ENCODE results near the gene PTPRG. TPM values are rescaled to one million over a fixed set of nuclear protein-coding genes. Genes with fewer than 3 reads are reported as not detected.

Gene PTPRG
- total and polyA plus RNA-seq, 2 donors (not counting 3 experiments of a cell fraction or from before 2014, with no cell fraction given): 8.9 to 39.1 TPM

DNA sequence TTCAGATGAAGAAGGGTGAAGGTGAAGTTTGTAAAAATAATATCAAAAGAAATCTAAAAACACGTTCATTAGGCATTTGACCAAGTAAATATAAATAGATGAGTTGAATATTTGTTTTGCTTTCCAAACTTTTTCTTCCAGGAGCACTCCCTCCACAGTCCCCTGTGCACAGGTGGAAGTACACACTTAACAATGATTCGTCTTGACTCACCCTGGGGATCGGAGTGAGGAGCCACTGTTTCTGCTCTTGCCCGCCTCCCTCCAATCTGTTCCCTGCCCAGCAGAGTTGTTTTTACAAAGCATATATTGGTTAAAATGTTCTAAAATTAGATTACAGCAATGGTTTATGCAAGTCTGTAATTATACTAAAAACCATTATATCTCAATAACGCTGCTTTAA is 175.1 kb downstream of the PTPRG start:
- no peak overlapping the region for H2AFZ ChIP-seq (ENCODE audit: low read depth, low read length)
- H3K36me3 ChIP-seq (ENCODE audit: control insufficient read depth in 2 of 2, extremely low read depth in 1 of 2, insufficient read depth in 2 of 2, low read length in 2 of 2): no peaks in the 10 kb centered on the region
- H3K27me3 ChIP-seq (ENCODE audit: control insufficient read depth in 2 of 2, insufficient read depth in 2 of 2, low read length in 2 of 2): no peaks in the 10 kb centered on the region
- H3K4me1 ChIP-seq (ENCODE audit: control insufficient read depth, extremely low read depth, insufficient read depth, low read length): no peaks in the 10 kb centered on the region
- no peak overlapping the region for H3K9ac ChIP-seq (replicated peaks; ENCODE audit: extremely low read depth, insufficient read depth, low read length)
- no peaks in the 10 kb centered on the region for H3K79me2 ChIP-seq (ENCODE audit: control insufficient read depth, insufficient read depth, low read length)
- no peaks in the 10 kb centered on the region for H3K9me3 ChIP-seq (replicated peaks; ENCODE audit: control insufficient read depth, insufficient read depth, low read length)
- dilution Hi-C loops (cut with MboI; ENCODE audit: extremely low pct_ligation_motif_present, low sequenced_read_pairs) (no loop called here), intact Hi-C loops (cut with micrococcal nuclease) (no loop called here)
- H3K27ac ChIP-seq (ENCODE audit: insufficient read depth, low read depth, low read length): no peak overlapping the region
- H3K4me3 ChIP-seq (replicated peaks in 1 of 3; ENCODE audit: insufficient read depth in 1 of 3, low read depth in 1 of 3, low read length in 3 of 3): no peak overlapping the region
- FAIRE-seq: no peak
- DNase-seq (ENCODE audit: low read depth, low spot score): no peak
- BruUV-seq (replicated peaks): no TSS peak
- H3K4me2 ChIP-seq (ENCODE audit: insufficient read depth, low read length): no peak overlapping the region
- ChIA-PET CTCF (no interaction called here), POLR2A (no interaction called here)
- no peaks in the 10 kb centered on the region for H3K9me1 ChIP-seq (replicated peaks; ENCODE audit: control insufficient read depth, extremely low read depth, insufficient read depth, low read length)
- TF ChIP-seq FOS (IDR thresholded peaks at IDR 0.05; ENCODE audit: borderline replicate concordance, insufficient read depth, low read length): no peak
- H4K20me1 ChIP-seq (replicated peaks; ENCODE audit: control insufficient read depth, extremely low read depth, insufficient read depth, low read length): no peaks in the 10 kb centered on the region

GRCh38 chr3:61739640-61740039 is 178.3 kb downstream of the PTPRG start:
- H2AFZ ChIP-seq (ENCODE audit: low read depth, low read length): no peak overlapping the region
- H3K27me3 ChIP-seq (ENCODE audit: control insufficient read depth in 2 of 2, insufficient read depth in 2 of 2, low read length in 2 of 2): no peaks in the 10 kb centered on the region
- no peak overlapping the region for H3K27ac ChIP-seq (ENCODE audit: insufficient read depth, low read depth, low read length)
- no peaks in the 10 kb centered on the region for H3K79me2 ChIP-seq (ENCODE audit: control insufficient read depth, insufficient read depth, low read length)
- H3K4me3 ChIP-seq (replicated peaks in 1 of 3; ENCODE audit: insufficient read depth in 1 of 3, low read depth in 1 of 3, low read length in 3 of 3): no peak overlapping the region
- CTCF ChIA-PET: no interaction called here
- no peaks in the 10 kb centered on the region for H3K9me3 ChIP-seq (replicated peaks; ENCODE audit: control insufficient read depth, insufficient read depth, low read length)
- no peaks in the 10 kb centered on the region for H4K20me1 ChIP-seq (replicated peaks; ENCODE audit: control insufficient read depth, extremely low read depth, insufficient read depth, low read length)
- H3K4me2 ChIP-seq (ENCODE audit: insufficient read depth, low read length): no peak overlapping the region
- intact Hi-C loops (cut with micrococcal nuclease) (no loop called here), dilution Hi-C loops (cut with MboI; ENCODE audit: extremely low pct_ligation_motif_present, low sequenced_read_pairs) (no loop called here)
- no peaks in the 10 kb centered on the region for H3K9me1 ChIP-seq (replicated peaks; ENCODE audit: control insufficient read depth, extremely low read depth, insufficient read depth, low read length)
- FAIRE-seq: no peak
- H3K9ac ChIP-seq (replicated peaks; ENCODE audit: extremely low read depth, insufficient read depth, low read length): no peak overlapping the region
- POLR2A ChIA-PET: no interaction called here
- TF ChIP-seq, protein P1, sequence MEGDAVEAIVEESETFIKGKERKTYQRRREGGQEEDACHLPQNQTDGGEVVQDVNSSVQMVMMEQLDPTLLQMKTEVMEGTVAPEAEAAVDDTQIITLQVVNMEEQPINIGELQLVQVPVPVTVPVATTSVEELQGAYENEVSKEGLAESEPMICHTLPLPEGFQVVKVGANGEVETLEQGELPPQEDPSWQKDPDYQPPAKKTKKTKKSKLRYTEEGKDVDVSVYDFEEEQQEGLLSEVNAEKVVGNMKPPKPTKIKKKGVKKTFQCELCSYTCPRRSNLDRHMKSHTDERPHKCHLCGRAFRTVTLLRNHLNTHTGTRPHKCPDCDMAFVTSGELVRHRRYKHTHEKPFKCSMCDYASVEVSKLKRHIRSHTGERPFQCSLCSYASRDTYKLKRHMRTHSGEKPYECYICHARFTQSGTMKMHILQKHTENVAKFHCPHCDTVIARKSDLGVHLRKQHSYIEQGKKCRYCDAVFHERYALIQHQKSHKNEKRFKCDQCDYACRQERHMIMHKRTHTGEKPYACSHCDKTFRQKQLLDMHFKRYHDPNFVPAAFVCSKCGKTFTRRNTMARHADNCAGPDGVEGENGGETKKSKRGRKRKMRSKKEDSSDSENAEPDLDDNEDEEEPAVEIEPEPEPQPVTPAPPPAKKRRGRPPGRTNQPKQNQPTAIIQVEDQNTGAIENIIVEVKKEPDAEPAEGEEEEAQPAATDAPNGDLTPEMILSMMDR (IDR thresholded peaks at IDR 0.05; ENCODE audit: extremely low read depth in 1 of 2, insufficient read depth in 1 of 2, low read depth in 1 of 2, low read length in 2 of 2): no peak
- TF ChIP-seq, protein P2, sequence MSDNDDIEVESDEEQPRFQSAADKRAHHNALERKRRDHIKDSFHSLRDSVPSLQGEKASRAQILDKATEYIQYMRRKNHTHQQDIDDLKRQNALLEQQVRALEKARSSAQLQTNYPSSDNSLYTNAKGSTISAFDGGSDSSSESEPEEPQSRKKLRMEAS (IDR thresholded peaks at IDR 0.05; ENCODE audit: insufficient read depth, insufficient read length): no peak
- BruUV-seq (replicated peaks): no TSS peak
- no peaks in the 10 kb centered on the region for H3K36me3 ChIP-seq (ENCODE audit: control insufficient read depth in 2 of 2, extremely low read depth in 1 of 2, insufficient read depth in 2 of 2, low read length in 2 of 2)
- H3K4me1 ChIP-seq (ENCODE audit: control insufficient read depth, extremely low read depth, insufficient read depth, low read length): no peaks in the 10 kb centered on the region
- DNase-seq (ENCODE audit: low read depth, low spot score): no peak
